Measurements from ENCODE around the gene SECTM1.
A peak's percentile ranks its signal among the peaks of the same experiment; 100 is the strongest.

SECTM1 gene

GRCh38 chr17:82323514-82324234, 9.9 kb downstream of the SECTM1 start:
- no peak overlapping the region for H3K4me3 ChIP-seq (replicated peaks; ENCODE audit: low read depth, low read length)
- DNase-seq (ENCODE audit: extremely low read depth, low read depth): no peak
- no peak for TF ChIP-seq CTCF (IDR thresholded peaks at IDR 0.05; ENCODE audit: low read depth, low read length, missing control alignments)

GRCh38 chr17:82322526-82323453, 10.8 kb downstream of the SECTM1 start:
- no peak overlapping the region for H3K4me3 ChIP-seq (replicated peaks; ENCODE audit: low read depth, low read length)
- no peak for TF ChIP-seq CTCF (IDR thresholded peaks at IDR 0.05; ENCODE audit: low read depth, low read length, missing control alignments)
- DNase-seq (ENCODE audit: extremely low read depth, low read depth): no peak

- no peak overlapping the region for H3K4me3 ChIP-seq (replicated peaks; ENCODE audit: low read depth, low read length)
- no peak for TF ChIP-seq CTCF (IDR thresholded peaks at IDR 0.05; ENCODE audit: low read depth, low read length, missing control alignments)
- no peak for DNase-seq (ENCODE audit: extremely low read depth, low read depth)
Observed at GRCh38 chr17:82321947-82322466, 11.6 kb downstream of the SECTM1 start.

GRCh38 chr17:82320956-82321927, 12.3 kb downstream of the SECTM1 start:
- peak; percentile 68 for TF ChIP-seq CTCF (IDR thresholded peaks at IDR 0.05; ENCODE audit: low read depth, low read length, missing control alignments)
- no peak overlapping the region for H3K4me3 ChIP-seq (replicated peaks; ENCODE audit: low read depth, low read length)
- no peak for DNase-seq (ENCODE audit: extremely low read depth, low read depth)

GRCh38 chr17:82320140-82320840, 13.3 kb downstream of the SECTM1 start:
- no peak for TF ChIP-seq CTCF (IDR thresholded peaks at IDR 0.05; ENCODE audit: low read depth, low read length, missing control alignments)
- H3K4me3 ChIP-seq (replicated peaks; ENCODE audit: low read depth, low read length): no peak overlapping the region
- DNase-seq (ENCODE audit: extremely low read depth, low read depth): no peak

Data from HFF-Myc (cell line).